ENCODE measurements around the gene RAI1.
A peak's percentile ranks its signal among the peaks of the same experiment; 100 is the strongest.

Gene RAI1

GRCh38 chr17:17847118-17847689 lies 165.9 kb downstream of the RAI1 start:
- DNase-seq (ENCODE audit: low read depth): no peak

GRCh38 chr17:17847726-17848125 lies 166.5 kb downstream of the RAI1 start:
- DNase-seq (ENCODE audit: low read depth): no peak

GRCh38 chr17:17848311-17849082 lies 167.2 kb downstream of the RAI1 start:
- no peak for DNase-seq (ENCODE audit: low read depth)

GRCh38 chr17:17849147-17849820 lies 168.0 kb downstream of the RAI1 start:
- DNase-seq (ENCODE audit: low read depth): no peak

GRCh38 chr17:17849845-17850373 lies 168.7 kb downstream of the RAI1 start:
- DNase-seq (ENCODE audit: low read depth): peak; percentile 63

GRCh38 chr17:17851103-17852002 lies 170.1 kb downstream of the RAI1 start:
- DNase-seq (ENCODE audit: low read depth): no peak

GRCh38 chr17:17852930-17853329 lies 171.7 kb downstream of the RAI1 start:
- DNase-seq (ENCODE audit: low read depth): no peak

- no peak for DNase-seq (ENCODE audit: low read depth)
These were observed 172.7 kb downstream of the RAI1 start for GRCh38 chr17:17853811-17854447.

GRCh38 chr17:17855976-17856375 lies 174.7 kb downstream of the RAI1 start:
- DNase-seq (ENCODE audit: low read depth): no peak

- DNase-seq (ENCODE audit: low read depth): no peak
These were observed 175.1 kb downstream of the RAI1 start for GRCh38 chr17:17856386-17856785.

GRCh38 chr17:17857496-17857895 lies 176.2 kb downstream of the RAI1 start:
- no peak for DNase-seq (ENCODE audit: low read depth)

- DNase-seq (ENCODE audit: low read depth): peak; percentile 42
These were observed 178.9 kb downstream of the RAI1 start for GRCh38 chr17:17859909-17860765.

GRCh38 chr17:17860766-17861107 lies 179.5 kb downstream of the RAI1 start:
- no peak for DNase-seq (ENCODE audit: low read depth)
